ENCODE measurements around the gene HOOK2.
A peak's percentile ranks its signal among the peaks of the same experiment; 100 is the strongest.

The HOOK2 gene

GRCh38 chr19:12782174-12782423 lies 6.7 kb upstream of the HOOK2 start:
- H3K9me3 ChIP-seq, result no peaks in the 10 kb centered on the region
- H3K4me1 ChIP-seq (ENCODE audit: control insufficient read depth in 1 of 2, insufficient read depth in 1 of 2, low read depth in 1 of 2, low read length in 1 of 2), result peaks cover 90 to 91% of the 10 kb centered on the region in 2 experiments
- no peak for TF ChIP-seq CTCF (IDR thresholded peaks at IDR 0.05)
- peak overlapping the region; percentile 63 to 64 for H3K4me3 ChIP-seq (ENCODE audit: low read depth in 1 of 2, low read length in 1 of 2)
- H3K27ac ChIP-seq, result peak overlapping the region; percentile 100
- no peaks in the 10 kb centered on the region for H3K27me3 ChIP-seq
- H3K36me3 ChIP-seq, result no peaks in the 10 kb centered on the region

GRCh38 chr19:12779162-12779993 lies 4.0 kb upstream of the HOOK2 start:
- H3K4me3 ChIP-seq (ENCODE audit: low read depth in 1 of 2, low read length in 1 of 2), result peak overlapping the region; percentile 69 to 98
- H3K9me3 ChIP-seq, result no peaks in the 10 kb centered on the region
- H3K36me3 ChIP-seq, result no peaks in the 10 kb centered on the region
- H3K27me3 ChIP-seq, result no peaks in the 10 kb centered on the region
- H3K4me1 ChIP-seq (ENCODE audit: control insufficient read depth in 1 of 2, insufficient read depth in 1 of 2, low read depth in 1 of 2, low read length in 1 of 2), result peaks cover 82 to 83% of the 10 kb centered on the region in 2 experiments
- TF ChIP-seq CTCF (IDR thresholded peaks at IDR 0.05), result no peak
- H3K27ac ChIP-seq, result peak overlapping the region; percentile 95

- Histone ChIP-seq H3K4me3 (ENCODE audit: low read depth in 1 of 2, low read length in 1 of 2) (peak overlapping the region; percentile 69 to 98), H3K36me3 (no peaks in the 10 kb centered on the region), H3K4me1 (ENCODE audit: control insufficient read depth in 1 of 2, insufficient read depth in 1 of 2, low read depth in 1 of 2, low read length in 1 of 2) (peaks cover 77% of the 10 kb centered on the region in 2 experiments), H3K27me3 (no peaks in the 10 kb centered on the region), H3K9me3 (no peaks in the 10 kb centered on the region), H3K27ac (peak overlapping the region; percentile 95)
- no peak for TF ChIP-seq CTCF (IDR thresholded peaks at IDR 0.05)
Observed at GRCh38 chr19:12778905-12779161, 3.5 kb upstream of the HOOK2 start.

- no peaks in the 10 kb centered on the region for H3K9me3 ChIP-seq
- peak overlapping the region; percentile 95 for H3K27ac ChIP-seq
- H3K36me3 ChIP-seq, result no peaks in the 10 kb centered on the region
- TF ChIP-seq CTCF (IDR thresholded peaks at IDR 0.05), result no peak
- no peaks in the 10 kb centered on the region for H3K27me3 ChIP-seq
- H3K4me3 ChIP-seq (ENCODE audit: low read depth in 1 of 2, low read length in 1 of 2), result peak overlapping the region; percentile 69 to 98
- peaks cover 71% of the 10 kb centered on the region in 2 experiments for H3K4me1 ChIP-seq (ENCODE audit: control insufficient read depth in 1 of 2, insufficient read depth in 1 of 2, low read depth in 1 of 2, low read length in 1 of 2)
Observed at GRCh38 chr19:12778017-12778904, 2.9 kb upstream of the HOOK2 start.

GRCh38 chr19:12777217-12778016 lies 2.1 kb upstream of the HOOK2 start:
- H3K36me3 ChIP-seq, result no peaks in the 10 kb centered on the region
- H3K4me3 ChIP-seq (ENCODE audit: low read depth in 1 of 2, low read length in 1 of 2), result peak overlapping the region; percentile 69 to 98
- peak; percentile 98 for TF ChIP-seq CTCF (IDR thresholded peaks at IDR 0.05)
- H3K4me1 ChIP-seq (ENCODE audit: control insufficient read depth in 1 of 2, insufficient read depth in 1 of 2, low read depth in 1 of 2, low read length in 1 of 2), result peaks cover 62 to 64% of the 10 kb centered on the region in 2 experiments
- H3K27me3 ChIP-seq, result no peaks in the 10 kb centered on the region
- no peaks in the 10 kb centered on the region for H3K9me3 ChIP-seq
- peak overlapping the region; percentile 95 for H3K27ac ChIP-seq
